GM06990 (cell line): ENCODE results near the gene ZNF524.

ENCODE experiments used
- DNase-seq: peaks from one replicate; pipeline ENCODE4 v3.0.0-alpha.2; 2011; ENCODE audit not compliant: insufficient read length; ENCODE audit errors: extremely low read depth
- H3K27me3 ChIP-seq: replicated peaks from 2 replicates; pipeline ENCODE4 v1.6.0; 2011; ENCODE audit warnings: low read length; ENCODE audit not compliant: control insufficient read depth, insufficient read depth
- H3K36me3 ChIP-seq: 2 replicates; pipeline ENCODE4 v1.5.1; 2011; ENCODE audit warnings: low read length; ENCODE audit not compliant: control insufficient read depth, insufficient read depth
- H3K4me3 ChIP-seq: replicated peaks from 2 replicates; pipeline ENCODE4 v1.5.1; 2011; ENCODE audit warnings: low read depth, mild to moderate bottlenecking, control low read depth, low read length
- CTCF ChIP-seq: IDR thresholded peaks from 2 replicates; pipeline ENCODE4 v1.5.1; 2011; ENCODE audit warnings: low read length, control low read depth, mild to moderate bottlenecking, inconsistent platforms; ENCODE audit not compliant: insufficient read depth, poor library complexity, severe bottlenecking

ZNF524 gene

GRCh38 chr19:55649268-55650125 lies 49.4 kb downstream of the ZNF524 start:
- TF ChIP-seq CTCF = no peak
- Histone ChIP-seq H3K36me3 (peaks cover 15% of the 10 kb centered on the region), H3K27me3 (no peaks in the 10 kb centered on the region), H3K4me3 (peak overlapping the region; percentile 83)
- DNase-seq = no peak

GRCh38 chr19:55650126-55650557 lies 50.1 kb downstream of the ZNF524 start:
- H3K4me3 ChIP-seq = no peak overlapping the region
- H3K27me3 ChIP-seq = no peaks in the 10 kb centered on the region
- peaks cover 9% of the 10 kb centered on the region for H3K36me3 ChIP-seq
- no peak for DNase-seq
- TF ChIP-seq CTCF = no peak

- no peaks in the 10 kb centered on the region for H3K27me3 ChIP-seq
- peaks cover 4% of the 10 kb centered on the region for H3K36me3 ChIP-seq
- TF ChIP-seq CTCF = no peak
- DNase-seq = no peak
- H3K4me3 ChIP-seq = no peak overlapping the region
Measured at GRCh38 chr19:55650602-55651230, 50.6 kb downstream of the ZNF524 start.

GRCh38 chr19:55651236-55651635 lies 51.1 kb downstream of the ZNF524 start:
- no peak for TF ChIP-seq CTCF
- H3K27me3 ChIP-seq = no peaks in the 10 kb centered on the region
- no peak overlapping the region for H3K4me3 ChIP-seq
- DNase-seq = no peak
- peaks cover 4% of the 10 kb centered on the region for H3K36me3 ChIP-seq

- no peak overlapping the region for H3K4me3 ChIP-seq
- no peaks in the 10 kb centered on the region for H3K27me3 ChIP-seq
- TF ChIP-seq CTCF = no peak
- peaks cover 4% of the 10 kb centered on the region for H3K36me3 ChIP-seq
- DNase-seq = no peak
Measured at GRCh38 chr19:55652311-55653128, 52.4 kb downstream of the ZNF524 start.
